ENCODE measurements around the gene TCF20. TPM values are rescaled to one million over a fixed set of nuclear protein-coding genes. Genes with fewer than 3 reads are reported as not detected.

TCF20 gene
- total RNA-seq, 1 donor = 30.7 TPM

DNA sequence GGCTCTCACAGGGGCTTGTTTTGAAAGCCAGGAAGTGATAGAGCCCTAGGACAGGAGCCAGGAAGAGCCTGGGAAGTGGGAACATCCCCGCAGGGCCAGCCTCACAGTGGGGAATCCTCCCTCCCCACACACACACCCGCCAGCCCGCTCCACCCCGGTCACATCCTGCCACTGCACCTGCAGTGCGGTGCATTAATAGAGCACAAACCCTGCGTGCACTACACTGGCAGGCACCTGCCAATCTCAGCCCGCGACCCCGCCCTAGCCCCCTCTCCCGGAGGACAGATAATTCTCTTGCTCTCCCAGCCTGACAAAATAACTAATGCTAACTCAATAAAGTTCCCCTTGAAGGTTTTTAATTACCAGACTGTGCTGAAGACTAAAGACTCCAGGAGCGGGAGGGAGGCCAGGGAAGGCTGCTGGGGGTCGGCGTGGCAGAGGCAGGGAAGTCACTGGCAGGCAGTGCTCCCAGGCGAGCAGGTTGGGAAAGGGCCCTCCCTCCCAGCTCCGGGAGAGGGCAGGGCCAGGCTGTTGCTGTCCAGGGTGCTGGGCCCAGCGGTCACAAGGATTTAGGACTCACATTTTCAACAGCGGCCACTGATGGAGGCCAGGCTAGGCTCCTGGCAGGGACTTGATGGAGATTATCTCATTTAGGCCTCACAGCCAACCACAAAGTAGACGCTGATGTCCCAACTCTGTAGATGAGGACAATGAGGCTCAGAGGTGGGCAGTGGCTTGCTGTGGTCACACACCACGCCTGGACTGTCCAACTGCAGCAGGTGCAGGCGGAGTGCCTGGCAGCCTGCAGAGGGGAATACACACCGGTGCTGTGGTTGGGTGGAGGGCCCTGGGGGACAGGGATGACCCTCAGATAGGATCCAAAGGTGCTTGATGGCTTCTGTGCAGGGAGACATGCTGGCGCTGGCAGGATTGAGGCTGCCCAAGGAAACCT lies 23.9 kb upstream of the TCF20 start:
- no peak overlapping the region for H3K4me3 ChIP-seq (ENCODE audit: low read depth, low read length)
- TF ChIP-seq, protein P1, sequence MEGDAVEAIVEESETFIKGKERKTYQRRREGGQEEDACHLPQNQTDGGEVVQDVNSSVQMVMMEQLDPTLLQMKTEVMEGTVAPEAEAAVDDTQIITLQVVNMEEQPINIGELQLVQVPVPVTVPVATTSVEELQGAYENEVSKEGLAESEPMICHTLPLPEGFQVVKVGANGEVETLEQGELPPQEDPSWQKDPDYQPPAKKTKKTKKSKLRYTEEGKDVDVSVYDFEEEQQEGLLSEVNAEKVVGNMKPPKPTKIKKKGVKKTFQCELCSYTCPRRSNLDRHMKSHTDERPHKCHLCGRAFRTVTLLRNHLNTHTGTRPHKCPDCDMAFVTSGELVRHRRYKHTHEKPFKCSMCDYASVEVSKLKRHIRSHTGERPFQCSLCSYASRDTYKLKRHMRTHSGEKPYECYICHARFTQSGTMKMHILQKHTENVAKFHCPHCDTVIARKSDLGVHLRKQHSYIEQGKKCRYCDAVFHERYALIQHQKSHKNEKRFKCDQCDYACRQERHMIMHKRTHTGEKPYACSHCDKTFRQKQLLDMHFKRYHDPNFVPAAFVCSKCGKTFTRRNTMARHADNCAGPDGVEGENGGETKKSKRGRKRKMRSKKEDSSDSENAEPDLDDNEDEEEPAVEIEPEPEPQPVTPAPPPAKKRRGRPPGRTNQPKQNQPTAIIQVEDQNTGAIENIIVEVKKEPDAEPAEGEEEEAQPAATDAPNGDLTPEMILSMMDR (IDR thresholded peaks at IDR 0.05; ENCODE audit: insufficient read depth, low read depth, low read length) = no peak
- peak; percentile 55 for DNase-seq (ENCODE audit: low read depth)

DNA sequence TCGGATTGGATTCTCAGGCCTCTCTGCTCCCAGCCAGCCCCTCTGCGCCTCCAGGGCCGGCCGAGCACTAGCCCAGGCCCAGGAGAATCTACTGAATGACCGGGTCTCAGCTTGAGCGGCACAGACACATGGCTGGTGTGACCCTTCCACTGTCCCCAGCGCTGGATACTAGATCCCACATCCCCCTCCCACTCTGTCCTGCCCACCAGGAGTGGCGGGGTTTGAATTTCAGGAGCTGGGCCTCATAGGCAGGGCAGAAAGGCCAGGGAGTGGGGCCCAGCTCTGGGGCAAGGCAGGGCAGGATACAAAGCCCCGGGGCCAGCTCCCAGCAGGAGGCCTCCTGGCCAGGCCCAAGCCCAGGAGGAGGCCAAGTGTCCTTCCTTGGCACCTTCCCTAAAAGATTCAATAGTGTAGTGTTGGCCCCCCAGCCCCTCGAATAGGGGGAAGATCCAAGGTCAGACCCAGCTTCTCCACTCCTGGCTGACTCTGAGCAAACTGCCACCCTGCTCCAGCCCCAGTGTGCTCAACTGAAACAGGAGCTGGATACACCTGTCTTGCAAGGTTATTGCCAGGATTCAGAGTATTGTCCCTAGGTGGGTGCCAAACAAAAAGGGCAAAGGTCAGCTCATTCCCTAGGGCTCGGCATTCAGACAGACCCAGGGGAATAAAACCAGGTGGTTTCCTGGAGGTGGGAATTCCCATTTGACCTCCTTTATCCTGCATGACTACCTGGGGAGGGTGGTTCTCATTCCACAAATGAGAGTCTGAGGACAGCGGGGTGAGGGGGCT lies 22.5 kb upstream of the TCF20 start:
- H3K4me3 ChIP-seq (ENCODE audit: low read depth, low read length) = no peak overlapping the region
- TF ChIP-seq, protein P1 (IDR thresholded peaks at IDR 0.05; ENCODE audit: insufficient read depth, low read depth, low read length) = no peak
- DNase-seq (ENCODE audit: low read depth) = no peak

DNA sequence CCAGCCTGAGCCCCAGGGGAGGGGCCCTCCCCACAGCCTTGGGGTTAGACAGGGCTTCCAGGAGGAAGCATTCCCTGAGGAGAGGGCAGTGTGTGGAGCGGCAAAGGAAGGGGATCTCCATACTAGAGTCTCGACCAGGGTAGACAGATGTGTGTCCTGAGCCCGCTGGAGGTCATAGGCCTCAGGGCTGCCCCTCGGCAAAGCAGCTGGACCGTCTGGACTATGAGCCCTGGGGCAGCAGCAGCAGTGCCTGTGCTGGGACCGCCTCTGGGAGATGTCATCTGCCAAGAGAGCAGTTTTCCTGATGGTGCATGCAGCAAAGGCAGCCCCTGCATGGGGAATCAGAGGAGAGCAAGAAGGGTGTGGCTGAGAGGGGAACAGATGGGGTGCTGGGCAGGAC lies 20.8 kb upstream of the TCF20 start:
- H3K4me3 ChIP-seq (ENCODE audit: low read depth, low read length) = no peak overlapping the region
- TF ChIP-seq, protein P1 (IDR thresholded peaks at IDR 0.05; ENCODE audit: insufficient read depth, low read depth, low read length) = no peak
- no peak for DNase-seq (ENCODE audit: low read depth)

DNA sequence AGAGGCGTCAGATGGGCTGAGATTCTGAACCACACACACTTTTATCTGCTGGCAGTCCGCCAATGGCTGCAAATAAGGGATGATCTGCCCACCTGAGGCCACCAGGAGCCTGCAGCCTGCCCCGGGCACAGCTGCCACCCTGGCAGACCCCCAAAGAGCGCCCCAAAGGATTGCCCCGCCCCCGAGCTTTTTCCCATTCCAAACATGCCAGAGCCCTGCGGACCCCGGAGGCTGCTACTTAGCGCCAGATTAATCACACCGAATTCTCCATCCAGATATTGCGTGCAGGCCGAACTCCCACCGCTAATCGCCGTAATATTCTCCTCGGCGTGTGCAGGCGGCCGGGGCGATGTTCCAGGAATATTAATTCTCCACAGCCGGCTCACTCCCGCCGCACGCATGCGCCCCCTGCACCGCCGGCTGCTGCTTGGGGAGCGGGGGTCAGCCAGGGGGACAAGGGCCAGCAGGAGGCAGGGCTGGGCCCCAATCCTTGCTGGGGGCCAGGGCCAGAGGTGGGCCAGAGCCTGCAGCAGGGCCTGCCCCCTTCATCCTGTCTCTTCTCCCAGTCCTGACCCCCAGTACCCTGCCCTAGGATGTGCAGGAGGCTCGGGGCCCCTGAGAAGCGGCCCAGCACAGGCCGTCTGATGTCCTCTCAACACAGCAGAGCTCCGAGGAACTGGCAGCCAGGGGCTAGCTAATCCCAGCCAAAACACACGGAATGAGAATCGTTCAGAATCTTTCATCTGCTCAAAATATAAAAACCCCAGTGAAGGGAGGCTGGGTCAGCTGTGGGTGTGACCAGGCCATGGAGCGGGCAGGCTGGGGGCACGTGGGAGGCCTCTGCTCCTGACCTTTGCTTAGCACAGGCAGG lies 19.5 kb upstream of the TCF20 start:
- no peak for DNase-seq (ENCODE audit: low read depth)
- TF ChIP-seq, protein P1 (IDR thresholded peaks at IDR 0.05; ENCODE audit: insufficient read depth, low read depth, low read length) = no peak
- H3K4me3 ChIP-seq (ENCODE audit: low read depth, low read length) = no peak overlapping the region

DNA sequence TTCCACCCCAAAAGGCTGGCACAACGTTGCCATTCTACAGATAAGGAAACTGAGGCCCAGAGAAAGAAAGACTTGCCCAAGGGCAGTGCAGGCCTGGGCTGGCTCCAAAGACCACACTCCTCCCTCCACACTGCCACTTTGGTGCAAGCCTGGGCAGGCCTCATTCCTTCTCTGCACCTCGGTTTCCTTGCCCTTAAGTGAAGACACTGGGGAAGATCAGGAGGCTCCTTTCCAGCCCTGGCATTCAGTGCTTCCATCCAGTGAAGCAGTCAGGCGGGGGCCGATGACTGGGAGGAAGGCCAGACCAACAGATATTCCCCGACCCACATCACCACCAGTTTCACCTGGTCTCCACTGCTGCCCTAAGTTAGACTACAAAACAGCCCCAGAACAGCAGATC lies 18.3 kb upstream of the TCF20 start:
- TF ChIP-seq, protein P1 (IDR thresholded peaks at IDR 0.05; ENCODE audit: insufficient read depth, low read depth, low read length) = no peak
- no peak overlapping the region for H3K4me3 ChIP-seq (ENCODE audit: low read depth, low read length)
- no peak for DNase-seq (ENCODE audit: low read depth)

DNA sequence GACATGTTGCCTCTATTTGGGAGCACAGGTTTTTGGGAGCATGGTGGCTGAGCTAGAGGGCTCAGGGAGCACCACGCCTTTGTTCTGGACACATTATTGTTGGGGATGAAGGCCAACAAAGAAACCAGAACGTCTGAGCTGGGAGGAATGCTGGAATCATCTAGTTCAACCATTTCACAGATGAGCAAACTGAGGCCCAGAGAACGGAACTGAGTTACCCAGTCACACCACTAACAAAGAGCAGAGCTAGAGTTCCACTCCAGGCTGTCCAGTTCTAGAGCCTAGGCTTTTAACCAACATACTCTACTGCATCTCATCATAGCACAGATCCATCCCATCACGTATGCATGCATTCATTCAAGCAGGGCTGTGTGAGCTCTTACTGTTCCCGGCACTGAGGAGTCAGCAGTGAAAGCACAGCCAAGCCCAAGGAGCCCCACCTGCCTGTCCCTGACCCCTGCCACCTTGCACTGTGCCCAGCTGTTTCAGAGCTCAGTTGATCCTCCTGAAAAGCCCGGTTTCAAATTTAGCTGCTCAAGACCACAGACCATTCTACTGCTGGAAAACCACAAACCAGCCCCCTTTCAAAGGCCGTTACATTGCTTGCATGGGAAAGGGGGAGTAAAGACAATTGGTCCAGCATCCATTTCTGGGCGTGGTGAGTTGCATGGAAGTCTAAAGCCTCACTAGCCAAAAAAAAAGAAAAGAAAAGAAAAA lies 16.9 kb upstream of the TCF20 start:
- TF ChIP-seq, protein P1 (IDR thresholded peaks at IDR 0.05; ENCODE audit: insufficient read depth, low read depth, low read length) = no peak
- no peak overlapping the region for H3K4me3 ChIP-seq (ENCODE audit: low read depth, low read length)
- no peak for DNase-seq (ENCODE audit: low read depth)

All from fibroblast of villous mesenchyme (primary cell).